GM10248 (cell line): Measurements from ENCODE around the gene PAPSS2.
"Not testable (repeated sequence)": the region's sequence is repeated elsewhere in the genome, so short reads cannot be mapped to it uniquely, and the experiment has no call there.

Experiments
- CTCF ChIA-PET: fragments of 300-600 bp; sonication (Branson Sonifier 250); formaldehyde crosslinking; extraction: SDS; loops from one replicate; lab custom pipeline; 2021; ENCODE audit warnings: antibody characterized with exemption; lab: Yijun Ruan, JAX
- POLR2A ChIA-PET: fragments of 350-650 bp; sonication (Branson Sonifier 250); formaldehyde crosslinking; extraction: SDS; loops from one replicate; lab custom pipeline; 2020; ENCODE audit warnings: antibody characterized with exemption; lab: Yijun Ruan, JAX
- DNase-seq: peaks from one replicate; pipeline ENCODE4 v3.0.0; 2012; ENCODE audit errors: extremely low spot score
- CTCF ChIP-seq: IDR thresholded peaks from 2 replicates; pipeline ENCODE4 v1.5.1; 2012; ENCODE audit warnings: mild to moderate bottlenecking, low read depth; ENCODE audit errors: extremely low read depth, missing control alignments, control extremely low read depth

PAPSS2 gene

GRCh38 chr10:87618566-87619423, 40.9 kb upstream of the PAPSS2 start:
- DNase-seq = no peak
- no peak for TF ChIP-seq CTCF
- ChIA-PET CTCF (interaction anchor here (1.4 kb wide), 1 partner anchor 26 kb away, joined by 3 read pairs; no protein-coding TSS in a partner anchor), POLR2A (no interaction called here)

GRCh38 chr10:87619705-87620104, 40.0 kb upstream of the PAPSS2 start:
- no peak for TF ChIP-seq CTCF
- no peak for DNase-seq
- ChIA-PET CTCF (interaction anchor here (1.3 to 1.4 kb wide), 2 partner anchors 18 to 27 kb away, joined by 3 read pairs; no protein-coding TSS in a partner anchor), POLR2A (no interaction called here)

GRCh38 chr10:87621440-87621839, 38.2 kb upstream of the PAPSS2 start:
- POLR2A ChIA-PET, DNase-seq: not testable (repeated sequence)
- CTCF ChIA-PET = interaction anchor here (1.4 kb wide), 1 partner anchor 12 kb away, joined by 3 read pairs; no protein-coding TSS in a partner anchor

- TF ChIP-seq CTCF = no peak
- CTCF ChIA-PET = interaction anchor here (0.8 to 1.4 kb wide), 3 partner anchors 9 to 39 kb away, joined by 3 to 4 read pairs (median 3); no protein-coding TSS in a partner anchor
- DNase-seq = peak; percentile 8
- POLR2A ChIA-PET = no interaction called here
Observed at GRCh38 chr10:87622314-87623004, 37.2 kb upstream of the PAPSS2 start.

GRCh38 chr10:87623191-87623590, 36.5 kb upstream of the PAPSS2 start:
- ChIA-PET CTCF (no interaction called here), POLR2A (no interaction called here)
- no peak for TF ChIP-seq CTCF
- no peak for DNase-seq

GRCh38 chr10:87625661-87626060, 34.0 kb upstream of the PAPSS2 start:
- CTCF ChIA-PET = interaction anchor here (1.1 to 2.1 kb wide), 5 partner anchors 9 to 59 kb away, joined by 3 to 5 read pairs (median 4); no protein-coding TSS in a partner anchor
- no peak for DNase-seq
- no peak for TF ChIP-seq CTCF

More at GRCh38 chr10:87625661-87626060, 34.0 kb upstream of the PAPSS2 start:
- POLR2A ChIA-PET = no interaction called here
